ENCODE measurements around the gene MYBBP1A. TPM values are rescaled to one million over a fixed set of nuclear protein-coding genes. Genes with fewer than 3 reads are reported as not detected.

MYBBP1A gene
- total and polyA plus RNA-seq, 4 donors: 12.2 to 23.3 (median 20.0) TPM

DNA sequence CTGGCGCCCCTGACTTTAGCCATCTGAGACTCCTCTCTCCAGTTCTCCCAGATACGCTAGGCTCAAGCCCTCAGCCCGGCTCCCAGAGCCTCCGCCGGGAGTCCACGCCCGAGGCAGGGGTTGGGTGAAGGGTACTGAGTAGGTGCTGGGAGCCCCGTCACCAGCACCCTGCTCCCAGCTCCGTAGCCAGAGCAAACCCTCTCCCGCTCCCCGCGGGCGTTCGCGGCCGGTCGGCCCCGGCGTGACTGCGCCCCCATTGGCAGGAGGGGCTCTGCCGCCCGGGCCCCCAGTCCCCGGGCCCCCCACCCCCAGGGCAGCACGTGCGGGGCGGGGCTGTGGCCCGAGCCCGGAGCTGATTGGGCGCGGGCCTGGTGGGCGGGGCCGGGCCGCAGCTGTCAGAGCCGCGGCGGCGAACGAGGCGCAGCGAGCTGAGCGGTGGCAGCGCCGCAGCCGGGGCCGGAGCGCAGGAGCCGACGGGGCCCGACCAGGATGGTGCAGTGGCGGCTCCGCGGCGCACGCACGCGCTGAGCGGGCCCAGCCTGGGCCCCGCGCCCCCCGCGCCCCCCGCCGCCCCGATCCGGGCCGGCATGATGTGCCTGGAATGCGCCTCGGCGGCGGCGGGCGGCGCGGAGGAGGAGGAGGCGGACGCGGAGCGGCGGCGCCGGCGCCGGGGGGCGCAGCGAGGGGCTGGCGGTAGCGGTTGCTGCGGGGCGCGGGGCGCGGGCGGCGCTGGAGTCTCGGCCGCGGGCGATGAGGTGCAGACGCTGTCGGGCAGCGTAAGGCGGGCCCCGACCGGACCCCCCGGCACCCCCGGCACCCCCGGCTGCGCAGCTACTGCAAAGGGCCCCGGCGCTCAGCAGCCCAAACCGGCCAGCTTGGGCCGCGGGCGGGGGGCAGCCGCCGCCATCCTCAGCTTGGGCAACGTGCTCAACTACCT, 56.5 kb downstream of the MYBBP1A start, which contains the start of gene SPNS2 (continued):
- TF ChIP-seq, protein P1, sequence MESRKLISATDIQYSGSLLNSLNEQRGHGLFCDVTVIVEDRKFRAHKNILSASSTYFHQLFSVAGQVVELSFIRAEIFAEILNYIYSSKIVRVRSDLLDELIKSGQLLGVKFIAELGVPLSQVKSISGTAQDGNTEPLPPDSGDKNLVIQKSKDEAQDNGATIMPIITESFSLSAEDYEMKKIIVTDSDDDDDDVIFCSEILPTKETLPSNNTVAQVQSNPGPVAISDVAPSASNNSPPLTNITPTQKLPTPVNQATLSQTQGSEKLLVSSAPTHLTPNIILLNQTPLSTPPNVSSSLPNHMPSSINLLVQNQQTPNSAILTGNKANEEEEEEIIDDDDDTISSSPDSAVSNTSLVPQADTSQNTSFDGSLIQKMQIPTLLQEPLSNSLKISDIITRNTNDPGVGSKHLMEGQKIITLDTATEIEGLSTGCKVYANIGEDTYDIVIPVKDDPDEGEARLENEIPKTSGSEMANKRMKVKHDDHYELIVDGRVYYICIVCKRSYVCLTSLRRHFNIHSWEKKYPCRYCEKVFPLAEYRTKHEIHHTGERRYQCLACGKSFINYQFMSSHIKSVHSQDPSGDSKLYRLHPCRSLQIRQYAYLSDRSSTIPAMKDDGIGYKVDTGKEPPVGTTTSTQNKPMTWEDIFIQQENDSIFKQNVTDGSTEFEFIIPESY (IDR thresholded peaks at IDR 0.05): no peak
- TF ChIP-seq GABPA (IDR thresholded peaks at IDR 0.05 in 1 of 2, conservative IDR thresholded peaks at IDR 0.05 in 1 of 2): no peak

DNA sequence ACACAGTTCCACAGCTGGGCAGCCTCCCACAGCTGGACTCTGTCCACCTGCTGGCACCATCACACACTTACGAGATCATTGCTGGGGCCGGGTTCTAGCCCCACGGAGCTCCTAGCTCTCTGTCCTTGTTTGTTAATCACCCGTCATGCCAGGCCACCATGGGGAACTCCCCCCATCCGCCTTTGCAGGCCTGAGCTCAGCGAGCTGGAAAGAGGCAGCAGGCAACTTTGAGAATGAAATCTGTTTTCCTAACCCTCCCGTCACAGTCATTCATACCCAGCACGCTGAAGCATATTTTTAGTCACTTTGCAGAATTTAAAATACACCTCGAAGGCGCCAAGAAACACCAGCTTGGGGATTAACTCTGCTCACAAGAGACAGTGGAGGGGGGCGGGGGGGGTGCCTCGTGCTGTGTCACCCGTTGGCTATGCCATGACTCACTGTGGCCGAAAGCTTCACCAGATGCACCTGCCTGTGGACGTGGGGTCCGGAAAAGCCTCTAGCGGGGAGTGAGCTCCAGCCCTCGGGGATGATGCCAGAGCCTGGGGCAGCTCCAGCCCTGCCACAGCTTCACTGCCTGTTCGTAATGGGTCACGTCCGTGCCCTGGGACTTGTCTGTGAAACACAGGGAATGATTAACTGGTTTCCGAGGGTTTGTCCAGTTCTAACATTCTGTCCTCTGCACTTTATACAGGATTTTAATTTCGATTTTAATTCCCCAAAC, 57.9 kb downstream of the MYBBP1A start:
- Histone ChIP-seq H3K9ac (ENCODE audit: low read depth in 1 of 2, low read length in 2 of 2) (peak overlapping the region; percentile 37 to 65), H3K4me1 (ENCODE audit: control insufficient read depth in 4 of 4, insufficient read depth in 4 of 4, low read length in 3 of 4) (peaks cover 9 to 43% (median 27%) of the 10 kb centered on the region in 4 donors), H3K4me3 (ENCODE audit: low read depth in 1 of 3, low read length in 3 of 3) (peak overlapping the region in 2 of 3 donors; percentile 36 to 54), H3K36me3 (ENCODE audit: control insufficient read depth in 4 of 4, insufficient read depth in 3 of 4, low read depth in 1 of 4, low read length in 3 of 4) (no peaks in the 10 kb centered on the region), H3K27ac (ENCODE audit: low read depth in 1 of 2, low read length in 2 of 2) (peak overlapping the region; percentile 82 to 86), H3K9me3 (ENCODE audit: control insufficient read depth in 4 of 4, low read length in 3 of 4) (no peaks in the 10 kb centered on the region), H3K27me3 (ENCODE audit: control insufficient read depth in 4 of 4, insufficient read depth in 4 of 4, low read length in 3 of 4) (no peaks in the 10 kb centered on the region)
- 35% methylated on average over 23 of the region's 23 CpGs for whole genome bisulfite sequencing
- DNase-seq (ENCODE audit: low spot score): no peak
- TF ChIP-seq HNF4G (IDR thresholded peaks at IDR 0.05) (no peak), FOXA1 (IDR thresholded peaks at IDR 0.05) (peak; percentile 20), GABPA (IDR thresholded peaks at IDR 0.05 in 1 of 2, conservative IDR thresholded peaks at IDR 0.05 in 1 of 2) (no peak), RXRA (IDR thresholded peaks at IDR 0.05) (peak; percentile 68 to 72), RAD21 (IDR thresholded peaks at IDR 0.05) (peak; percentile 11 to 43), FOXA2 (IDR thresholded peaks at IDR 0.05) (no peak), HNF4A (conservative IDR thresholded peaks at IDR 0.05) (peak; percentile 59 to 61), YY1 (IDR thresholded peaks at IDR 0.05) (no peak), NR2F2 (IDR thresholded peaks at IDR 0.05) (no peak), SP1 (IDR thresholded peaks at IDR 0.05) (peak; percentile 95), TAF1 (conservative IDR thresholded peaks at IDR 0.05) (peak; percentile 56), EGR1 (IDR thresholded peaks at IDR 0.05; ENCODE audit: low read depth in 2 of 2) (no peak), JUND (IDR thresholded peaks at IDR 0.05) (no peak)
- TF ChIP-seq, protein P1 (IDR thresholded peaks at IDR 0.05): no peak
- TF ChIP-seq, protein P2, sequence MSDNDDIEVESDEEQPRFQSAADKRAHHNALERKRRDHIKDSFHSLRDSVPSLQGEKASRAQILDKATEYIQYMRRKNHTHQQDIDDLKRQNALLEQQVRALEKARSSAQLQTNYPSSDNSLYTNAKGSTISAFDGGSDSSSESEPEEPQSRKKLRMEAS (IDR thresholded peaks at IDR 0.05): no peak
- TF ChIP-seq, protein P3, sequence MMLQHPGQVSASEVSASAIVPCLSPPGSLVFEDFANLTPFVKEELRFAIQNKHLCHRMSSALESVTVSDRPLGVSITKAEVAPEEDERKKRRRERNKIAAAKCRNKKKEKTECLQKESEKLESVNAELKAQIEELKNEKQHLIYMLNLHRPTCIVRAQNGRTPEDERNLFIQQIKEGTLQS (IDR thresholded peaks at IDR 0.05): no peak
- TF ChIP-seq, protein P4, sequence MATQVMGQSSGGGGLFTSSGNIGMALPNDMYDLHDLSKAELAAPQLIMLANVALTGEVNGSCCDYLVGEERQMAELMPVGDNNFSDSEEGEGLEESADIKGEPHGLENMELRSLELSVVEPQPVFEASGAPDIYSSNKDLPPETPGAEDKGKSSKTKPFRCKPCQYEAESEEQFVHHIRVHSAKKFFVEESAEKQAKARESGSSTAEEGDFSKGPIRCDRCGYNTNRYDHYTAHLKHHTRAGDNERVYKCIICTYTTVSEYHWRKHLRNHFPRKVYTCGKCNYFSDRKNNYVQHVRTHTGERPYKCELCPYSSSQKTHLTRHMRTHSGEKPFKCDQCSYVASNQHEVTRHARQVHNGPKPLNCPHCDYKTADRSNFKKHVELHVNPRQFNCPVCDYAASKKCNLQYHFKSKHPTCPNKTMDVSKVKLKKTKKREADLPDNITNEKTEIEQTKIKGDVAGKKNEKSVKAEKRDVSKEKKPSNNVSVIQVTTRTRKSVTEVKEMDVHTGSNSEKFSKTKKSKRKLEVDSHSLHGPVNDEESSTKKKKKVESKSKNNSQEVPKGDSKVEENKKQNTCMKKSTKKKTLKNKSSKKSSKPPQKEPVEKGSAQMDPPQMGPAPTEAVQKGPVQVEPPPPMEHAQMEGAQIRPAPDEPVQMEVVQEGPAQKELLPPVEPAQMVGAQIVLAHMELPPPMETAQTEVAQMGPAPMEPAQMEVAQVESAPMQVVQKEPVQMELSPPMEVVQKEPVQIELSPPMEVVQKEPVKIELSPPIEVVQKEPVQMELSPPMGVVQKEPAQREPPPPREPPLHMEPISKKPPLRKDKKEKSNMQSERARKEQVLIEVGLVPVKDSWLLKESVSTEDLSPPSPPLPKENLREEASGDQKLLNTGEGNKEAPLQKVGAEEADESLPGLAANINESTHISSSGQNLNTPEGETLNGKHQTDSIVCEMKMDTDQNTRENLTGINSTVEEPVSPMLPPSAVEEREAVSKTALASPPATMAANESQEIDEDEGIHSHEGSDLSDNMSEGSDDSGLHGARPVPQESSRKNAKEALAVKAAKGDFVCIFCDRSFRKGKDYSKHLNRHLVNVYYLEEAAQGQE (IDR thresholded peaks at IDR 0.05): peak; percentile 59
- TF ChIP-seq, protein P5, sequence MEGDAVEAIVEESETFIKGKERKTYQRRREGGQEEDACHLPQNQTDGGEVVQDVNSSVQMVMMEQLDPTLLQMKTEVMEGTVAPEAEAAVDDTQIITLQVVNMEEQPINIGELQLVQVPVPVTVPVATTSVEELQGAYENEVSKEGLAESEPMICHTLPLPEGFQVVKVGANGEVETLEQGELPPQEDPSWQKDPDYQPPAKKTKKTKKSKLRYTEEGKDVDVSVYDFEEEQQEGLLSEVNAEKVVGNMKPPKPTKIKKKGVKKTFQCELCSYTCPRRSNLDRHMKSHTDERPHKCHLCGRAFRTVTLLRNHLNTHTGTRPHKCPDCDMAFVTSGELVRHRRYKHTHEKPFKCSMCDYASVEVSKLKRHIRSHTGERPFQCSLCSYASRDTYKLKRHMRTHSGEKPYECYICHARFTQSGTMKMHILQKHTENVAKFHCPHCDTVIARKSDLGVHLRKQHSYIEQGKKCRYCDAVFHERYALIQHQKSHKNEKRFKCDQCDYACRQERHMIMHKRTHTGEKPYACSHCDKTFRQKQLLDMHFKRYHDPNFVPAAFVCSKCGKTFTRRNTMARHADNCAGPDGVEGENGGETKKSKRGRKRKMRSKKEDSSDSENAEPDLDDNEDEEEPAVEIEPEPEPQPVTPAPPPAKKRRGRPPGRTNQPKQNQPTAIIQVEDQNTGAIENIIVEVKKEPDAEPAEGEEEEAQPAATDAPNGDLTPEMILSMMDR (IDR thresholded peaks at IDR 0.05; ENCODE audit: low read depth, low read length, missing input control): no peak

All from liver (tissue), 9 donors.